HepG2 (cell line): Measurements from ENCODE around the gene QSOX2. TPM values are rescaled to one million over a fixed set of nuclear protein-coding genes. Genes with fewer than 3 reads are reported as not detected.

ENCODE experiments used
- ATAC-seq: fragments of 200-7000 bp; cut with Tn5 transposase; 3 replicates; pipeline ENCODE4 v1.9.1; 2020; ENCODE audit warnings: mild to moderate bottlenecking, moderate library complexity
- BruUV-seq: library from RNA; stranded (reverse); fragments of 400-500 nt; replicated peaks from 2 replicates; lab custom pipeline; 2021; lab: Mats Ljungman, UMichigan
- CTCF ChIA-PET: fragments of 300-600 bp; formaldehyde crosslinking; extraction: SDS; loops from one replicate; lab custom pipeline; 2021; ENCODE audit warnings: low total read pairs, inconsistent platforms, low intra/inter-chr PET ratio; lab: Yijun Ruan, JAX
- POLR2A ChIA-PET: fragments of 350-600 bp; sonication (Branson Sonifier 250); formaldehyde crosslinking; loops from one replicate; lab custom pipeline; 2020; ENCODE audit warnings: antibody characterized with exemption, inconsistent platforms; lab: Yijun Ruan, JAX
- DNase-seq: peaks from one replicate; pipeline ENCODE4 v3.0.0-alpha.2; 2015; ENCODE audit warnings: low spot score
- FAIRE-seq: peaks from 3 replicates; lab custom pipeline; 2011; peaks lifted over from hg19 to GRCh38; lab: Jason Lieb, UNC
- H2AFZ ChIP-seq: one replicate; pipeline ENCODE4 v1.6.1; 2011; ENCODE audit warnings: low read length, inconsistent platforms
- H3K27ac ChIP-seq: fragments of 300-600 bp; 3 replicates; pipeline ENCODE4 v1.8.0; 2011; ENCODE audit warnings: mixed run types, mild to moderate bottlenecking, mixed read lengths, low read length, inconsistent platforms; ENCODE audit not compliant: insufficient read depth; ENCODE audit errors: extremely low read length
- H3K27me3 ChIP-seq, 2 experiments: fragments of 200-600 bp in 1 of 2; 2 replicates in 1 of 2; 3 replicates in 1 of 2; pipeline versions ENCODE4 v1.6.0 to v1.8.0; 2011; ENCODE audit warnings: low read length in 2 of 2, mild to moderate bottlenecking in 2 of 2, moderate library complexity in 2 of 2, inconsistent platforms in 1 of 2; ENCODE audit not compliant: insufficient read depth in 2 of 2, control insufficient read depth in 1 of 2
- H3K36me3 ChIP-seq, 2 experiments: fragments of 200-600 bp in 1 of 2; replicated peaks in 1 of 2; 2 replicates in 1 of 2; 3 replicates in 1 of 2; pipeline versions ENCODE4 v1.5.1 to v1.8.0; 2011; ENCODE audit warnings: low read length in 2 of 2, inconsistent platforms in 1 of 2; ENCODE audit not compliant: insufficient read depth in 2 of 2, control insufficient read depth in 1 of 2
- H3K4me1 ChIP-seq: 2 replicates; pipeline ENCODE4 v1.5.1; 2012; ENCODE audit warnings: low read length, inconsistent platforms; ENCODE audit not compliant: insufficient read depth
- H3K4me2 ChIP-seq: 2 replicates; pipeline ENCODE4 v1.6.0; 2011; ENCODE audit warnings: low read depth, low read length, inconsistent platforms
- H3K4me3 ChIP-seq, 3 experiments: fragments of 200-600 bp in 1 of 3; sonication (generic), shearing (Covaris generic) in 1 of 3; replicated peaks in 1 of 3; 2 replicates each; pipeline ENCODE4 v1.5.1; 2011 to 2016; ENCODE audit warnings: low read length in 3 of 3, inconsistent platforms in 2 of 3, low read depth in 2 of 3, mild to moderate bottlenecking in 2 of 3, control low read depth in 1 of 3, mixed read lengths in 1 of 3; ENCODE audit not compliant: insufficient read depth in 1 of 3
- H3K79me2 ChIP-seq: one replicate; pipeline ENCODE4 v1.6.1; 2011; ENCODE audit warnings: low read length, inconsistent platforms; ENCODE audit not compliant: insufficient read depth
- H3K9ac ChIP-seq: 2 replicates; pipeline ENCODE4 v1.6.0; 2011; ENCODE audit warnings: mild to moderate bottlenecking, low read depth, low read length, inconsistent platforms; ENCODE audit not compliant: insufficient read depth
- H3K9me3 ChIP-seq: 2 replicates; pipeline ENCODE4 v1.5.1; 2012; ENCODE audit warnings: mild to moderate bottlenecking, low read length
- H4K20me1 ChIP-seq: 2 replicates; pipeline ENCODE4 v1.6.0; 2011; ENCODE audit warnings: inconsistent platforms, mild to moderate bottlenecking, low read length, moderate library complexity; ENCODE audit not compliant: insufficient read depth
- FOXM1 ChIP-seq: sonication (generic); formaldehyde crosslinking; IDR thresholded peaks from 2 replicates; pipeline ENCODE4 v1.5.0; 2020; ENCODE audit warnings: missing genetic modification reagents
- KLF15 ChIP-seq: sonication (generic); formaldehyde crosslinking; IDR thresholded peaks from 2 replicates; pipeline ENCODE4 v1.8.1; 2023; ENCODE audit warnings: borderline replicate concordance, mild to moderate bottlenecking, inconsistent platforms, missing genetic modification reagents, mixed read lengths
- NONO ChIP-seq, 2 experiments: fragments of 450-650 bp in 1 of 2; sonication (generic) in 1 of 2; formaldehyde crosslinking in 1 of 2; IDR thresholded peaks in 1 of 2; conservative IDR thresholded peaks in 1 of 2; 2 replicates each; pipeline versions ENCODE4 v1.6.1 to v1.8.0; 2017 to 2022; ENCODE audit warnings: mild to moderate bottlenecking in 1 of 2, missing genetic modification reagents in 1 of 2, moderate library complexity in 1 of 2
- NPAS2 ChIP-seq: sonication (generic); formaldehyde crosslinking; IDR thresholded peaks from 2 replicates; pipeline ENCODE4 v1.8.0; 2022; ENCODE audit warnings: mild to moderate bottlenecking, missing genetic modification reagents, borderline replicate concordance
- SMARCC2 ChIP-seq: fragments of 450-650 bp; IDR thresholded peaks from 2 replicates; pipeline ENCODE4 v1.6.1; 2017; ENCODE audit warnings: antibody characterized with exemption, mild to moderate bottlenecking
- TBX3 ChIP-seq: fragments of 450-650 bp; IDR thresholded peaks from 2 replicates; pipeline ENCODE4 v1.6.1; 2017; ENCODE audit warnings: antibody characterized with exemption, mild to moderate bottlenecking, inconsistent platforms, borderline replicate concordance
- ZNF101 ChIP-seq: sonication (generic); formaldehyde crosslinking; IDR thresholded peaks from 2 replicates; pipeline ENCODE4 v1.4.0; 2020; ENCODE audit warnings: mild to moderate bottlenecking, low read depth, missing genetic modification reagents, borderline replicate concordance
- ZNF616 ChIP-seq: sonication (generic); formaldehyde crosslinking; IDR thresholded peaks from 2 replicates; pipeline ENCODE4 v1.5.0; 2020; ENCODE audit warnings: low read depth, mild to moderate bottlenecking, missing genetic modification reagents
- ZNF841 ChIP-seq: sonication (generic); formaldehyde crosslinking; IDR thresholded peaks from 2 replicates; pipeline ENCODE4 v1.8.1; 2023; ENCODE audit warnings: missing genetic modification reagents, borderline replicate concordance
- WGBS: methylation state at CpG from one replicate; pipeline ENCODE4 v1.1.6; 2017; ENCODE audit warnings: low lambda C conversion rate; 5-methylcytosine and 5-hydroxymethylcytosine counted together
- in situ Hi-C: cut with HindIII; loops from 2 replicates; pipeline ENCODE4 v1.10.0; 2017; ENCODE audit warnings: low pct_unique_long_range_greater_than_20kb; ENCODE audit not compliant: extremely low pct_ligation_motif_present
- intact Hi-C: fragments of 100-400 bp; cut with micrococcal nuclease; formaldehyde crosslinking; loops from one replicate; pipeline ENCODE4 v1.10.0; 2022; ENCODE audit not compliant: unreplicated experiment
- polyA plus RNA-seq, 8 experiments: library from polyadenylated mRNA; depleted of rRNA in 3 of 8; stranded (reverse) in 7 of 8; unstranded in 1 of 8; fragments of >200 nt; fragmentation: Illumina TruSeq in 4 of 8; extraction: Trizol in 4 of 8; gene quantifications; 2 replicates each; pipeline versions ENCODE4 v1.2.1 to v1.2.3, GENCODE V29; 2011 to 2016; ENCODE audit warnings: low read depth in 4 of 8, missing spikeins in 1 of 8, mixed read lengths in 1 of 8; ENCODE audit not compliant: insufficient read depth in 1 of 8
- total RNA-seq, 5 experiments: library from RNA; depleted of rRNA; stranded (reverse); fragments of >200 nt; fragmentation: Illumina TruSeq; extraction: Trizol; gene quantifications; 2 replicates each; pipeline ENCODE4 v1.2.3, GENCODE V29; 2016; ENCODE audit warnings: low read depth in 1 of 5

The QSOX2 gene
- total and polyA plus RNA-seq, 2 of the 13 experiments (the other 11 are each of a cell fraction or from before 2014, with no cell fraction given), result 27.1 to 42.1 TPM

DNA sequence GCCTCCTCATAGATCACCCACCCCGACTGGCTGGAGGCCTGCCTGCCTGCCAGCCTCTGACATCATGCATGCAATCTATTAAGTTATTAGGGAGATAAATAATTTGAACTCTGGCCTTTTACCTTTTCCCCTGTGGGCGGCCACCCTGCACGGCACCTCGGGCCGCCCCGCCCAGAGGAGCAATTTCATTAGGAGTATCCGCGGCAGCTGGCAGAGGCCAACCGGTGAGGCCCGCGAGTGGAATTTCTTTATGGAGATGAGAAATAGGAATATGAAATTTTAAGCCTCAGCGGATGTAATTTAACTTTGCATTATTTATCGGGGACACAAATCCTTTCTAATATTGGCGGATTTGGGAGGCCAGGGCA, 63.2 kb downstream of the QSOX2 start:
- no peak overlapping the region for H3K4me3 ChIP-seq
- CTCF ChIA-PET, result no interaction called here
- no peak for FAIRE-seq
- H3K9ac ChIP-seq, result no peak overlapping the region
- H3K4me1 ChIP-seq, result peaks cover 8% of the 10 kb centered on the region; the same call in 1 of the 2 replicates
- no peak overlapping the region for H3K27ac ChIP-seq
- H4K20me1 ChIP-seq, result no peaks in the 10 kb centered on the region
- no TSS peak for BruUV-seq
- H3K27me3 ChIP-seq, result peaks cover 5 to 48% of the 10 kb centered on the region in 2 experiments
- in situ Hi-C loops, result no loop called here
- H2AFZ ChIP-seq, result no peak overlapping the region
- TF ChIP-seq ZNF841 (no peak), ZNF616 (CRISPR knock-in tag) (no peak), KLF15 (CRISPR knock-in tag) (no peak), NONO (IDR thresholded peaks at IDR 0.05) (no peak), NONO (CRISPR knock-in tag; conservative IDR thresholded peaks at IDR 0.05) (no peak), SMARCC2 (no peak), TBX3 (no peak), FOXM1 (CRISPR knock-in tag) (no peak), ZNF101 (no peak), NPAS2 (CRISPR knock-in tag) (no peak)
- TF ChIP-seq, all 625 proteins: peak for 0
- H3K9me3 ChIP-seq, result no peaks in the 10 kb centered on the region
- H3K79me2 ChIP-seq, result no peaks in the 10 kb centered on the region
- DNase-seq (no peak), ATAC-seq (no peak)
- POLR2A ChIA-PET, result no interaction called here
- WGBS, result 43% methylated on average over 12 of the region's 14 CpGs
- H3K4me2 ChIP-seq, result no peak overlapping the region
- intact Hi-C loops, result no loop called here
- no peaks in the 10 kb centered on the region for H3K36me3 ChIP-seq
